ENCODE measurements around the gene PCDHGB3.
"Not testable (repeated sequence)": the region's sequence is repeated elsewhere in the genome, so short reads cannot be mapped to it uniquely, and the experiment has no call there.

Gene PCDHGB3

GRCh38 chr5:141342773-141343172 is 27.3 kb upstream of the PCDHGB3 start:
- ChIA-PET CTCF (interaction anchor here (1.3 kb wide), 1 partner anchor 13 kb away, joined by 3 read pairs; no protein-coding TSS in a partner anchor), POLR2A (interaction anchor here (2.1 kb wide), 1 partner anchor 22 kb away, joined by 7 read pairs; the partner anchor contains the start of gene TAF7)
- DNase-seq (ENCODE audit: extremely low spot score): no peak
- no peak for TF ChIP-seq SUZ12 (IDR thresholded peaks at IDR 0.05)
- no peak for TF ChIP-seq TARDBP (IDR thresholded peaks at IDR 0.05)
- TF ChIP-seq ZNF384 (IDR thresholded peaks at IDR 0.05): no peak
- TF ChIP-seq LEF1 (IDR thresholded peaks at IDR 0.05; ENCODE audit: borderline replicate concordance): no peak

DNA sequence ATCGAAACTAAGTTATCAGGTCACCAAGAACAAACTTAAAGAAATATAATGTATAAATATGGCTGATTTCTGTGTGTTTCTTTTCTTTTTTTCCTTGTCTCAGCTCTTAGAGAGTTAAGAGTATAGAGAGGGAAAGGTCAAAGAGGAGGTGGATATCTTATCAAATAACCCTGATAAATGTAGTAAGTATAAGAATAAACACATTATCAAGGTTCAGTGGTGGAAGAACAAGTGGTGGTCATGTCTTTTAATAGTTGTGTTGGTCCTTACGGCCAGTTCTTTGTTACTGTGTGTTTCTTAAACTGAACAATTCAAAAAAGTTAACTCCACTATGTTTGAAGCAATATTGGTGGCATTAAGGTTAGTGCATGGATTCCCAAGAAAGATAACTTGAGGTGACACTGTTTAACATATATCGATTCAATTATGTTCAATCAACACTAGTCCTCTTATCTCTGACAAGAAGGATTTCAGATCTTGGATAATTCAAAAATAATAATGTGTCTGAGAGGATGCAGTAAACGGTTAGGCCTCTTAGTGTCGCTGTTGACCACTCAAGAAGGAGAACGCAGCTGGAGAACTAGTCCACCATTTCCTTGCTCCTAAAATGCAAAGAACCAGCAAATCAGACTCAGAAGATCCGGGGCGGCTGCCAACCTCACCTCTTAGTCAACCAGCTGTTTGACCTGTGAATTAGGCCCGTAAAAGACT is 26.6 kb upstream of the PCDHGB3 start, which contains the start of gene PCDHGA3:
Gene PCDHGA3, plus strand, starts transcription at position 588 of the 711 bp plus-strand sequence. CDS start 205 bp downstream, outside the sequence.
- TF ChIP-seq BHLHE40 (IDR thresholded peaks at IDR 0.05; ENCODE audit: borderline replicate concordance) (no peak), SP1 (IDR thresholded peaks at IDR 0.05) (no peak), FOXK2 (IDR thresholded peaks at IDR 0.05) (no peak), CTBP1 (IDR thresholded peaks at IDR 0.05; ENCODE audit: borderline replicate concordance) (no peak), TARDBP (IDR thresholded peaks at IDR 0.05) (no peak)
- no peak for DNase-seq (ENCODE audit: extremely low spot score)
- ChIA-PET CTCF (interaction anchor here (0.8 to 1.3 kb wide), 2 partner anchors 8 to 12 kb away, joined by 3 read pairs; no protein-coding TSS in a partner anchor), POLR2A (interaction anchor here (0.9 to 2.1 kb wide), 2 partner anchors 23 kb away, joined by 3 to 7 read pairs; partner anchors contain the start of gene TAF7)

GRCh38 chr5:141343953-141344463 is 26.0 kb upstream of the PCDHGB3 start:
- no peak for TF ChIP-seq SP1 (IDR thresholded peaks at IDR 0.05)
- no peak for TF ChIP-seq FOXM1 (IDR thresholded peaks at IDR 0.05; ENCODE audit: borderline replicate concordance)
- TF ChIP-seq, protein P1, sequence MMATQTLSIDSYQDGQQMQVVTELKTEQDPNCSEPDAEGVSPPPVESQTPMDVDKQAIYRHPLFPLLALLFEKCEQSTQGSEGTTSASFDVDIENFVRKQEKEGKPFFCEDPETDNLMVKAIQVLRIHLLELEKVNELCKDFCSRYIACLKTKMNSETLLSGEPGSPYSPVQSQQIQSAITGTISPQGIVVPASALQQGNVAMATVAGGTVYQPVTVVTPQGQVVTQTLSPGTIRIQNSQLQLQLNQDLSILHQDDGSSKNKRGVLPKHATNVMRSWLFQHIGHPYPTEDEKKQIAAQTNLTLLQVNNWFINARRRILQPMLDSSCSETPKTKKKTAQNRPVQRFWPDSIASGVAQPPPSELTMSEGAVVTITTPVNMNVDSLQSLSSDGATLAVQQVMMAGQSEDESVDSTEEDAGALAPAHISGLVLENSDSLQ (IDR thresholded peaks at IDR 0.05): no peak
- no peak for TF ChIP-seq LEF1 (IDR thresholded peaks at IDR 0.05; ENCODE audit: borderline replicate concordance)
- no peak for TF ChIP-seq HDGF (IDR thresholded peaks at IDR 0.05; ENCODE audit: borderline replicate concordance)
- TF ChIP-seq L3MBTL2 (conservative IDR thresholded peaks at IDR 0.05): no peak
- TF ChIP-seq ARNT (IDR thresholded peaks at IDR 0.05): no peak
- no peak for TF ChIP-seq TARDBP (IDR thresholded peaks at IDR 0.05)
- no peak for TF ChIP-seq ZNF384 (IDR thresholded peaks at IDR 0.05)
- TF ChIP-seq FOXK2 (IDR thresholded peaks at IDR 0.05): no peak
- TF ChIP-seq NFRKB (IDR thresholded peaks at IDR 0.05): no peak
- TF ChIP-seq FOXA1 (IDR thresholded peaks at IDR 0.05): no peak
- TF ChIP-seq BHLHE40 (IDR thresholded peaks at IDR 0.05; ENCODE audit: borderline replicate concordance): no peak
- no peak for TF ChIP-seq CTBP1 (IDR thresholded peaks at IDR 0.05; ENCODE audit: borderline replicate concordance)
- ChIA-PET POLR2A (interaction anchor here (0.9 kb wide), 1 partner anchor 23 kb away, joined by 3 read pairs; the partner anchor contains the start of gene TAF7), CTCF (interaction anchor here (0.6 to 1.3 kb wide), 3 partner anchors 9 to 121 kb away, joined by 3 to 5 read pairs (median 3); partner anchors contain the start of gene PCDHB14)
- DNase-seq (ENCODE audit: extremely low spot score): no peak

- ChIA-PET CTCF (no interaction called here), POLR2A (no interaction called here)
- no peak for TF ChIP-seq SP1 (IDR thresholded peaks at IDR 0.05)
- TF ChIP-seq FOXM1 (IDR thresholded peaks at IDR 0.05; ENCODE audit: borderline replicate concordance): no peak
- TF ChIP-seq FOXK2 (IDR thresholded peaks at IDR 0.05): no peak
- DNase-seq (ENCODE audit: extremely low spot score): no peak
These were observed 24.7 kb upstream of the PCDHGB3 start for GRCh38 chr5:141345327-141345726.

- CTCF ChIA-PET; POLR2A ChIA-PET; DNase-seq (ENCODE audit: extremely low spot score): not testable (repeated sequence)
These were observed 24.0 kb upstream of the PCDHGB3 start for GRCh38 chr5:141346017-141346416.

GRCh38 chr5:141349917-141350619 is 20.0 kb upstream of the PCDHGB3 start, which contains the start of gene PCDHGB1:
TSS of gene PCDHGB1 (plus strand) at chr5:141350099. CDS start at chr5:141350261, 162 bp downstream.
- peak; percentile 51 for DNase-seq (ENCODE audit: extremely low spot score)

DNA sequence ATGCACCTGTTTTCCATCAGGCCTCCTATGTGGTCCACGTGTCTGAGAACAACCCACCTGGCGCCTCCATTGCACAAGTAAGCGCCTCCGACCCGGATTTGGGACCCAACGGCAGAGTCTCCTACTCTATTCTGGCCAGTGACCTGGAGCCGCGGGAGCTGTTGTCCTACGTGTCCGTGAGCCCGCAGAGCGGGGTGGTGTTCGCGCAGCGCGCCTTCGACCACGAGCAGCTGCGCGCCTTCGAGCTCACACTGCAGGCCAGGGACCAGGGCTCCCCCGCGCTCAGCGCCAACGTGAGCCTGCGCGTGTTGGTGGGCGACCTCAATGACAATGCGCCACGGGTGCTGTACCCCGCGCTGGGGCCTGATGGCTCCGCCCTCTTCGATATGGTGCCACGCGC is 18.5 kb upstream of the PCDHGB3 start:
- ChIA-PET POLR2A (no interaction called here), CTCF (no interaction called here)
- TF ChIP-seq SUZ12 (IDR thresholded peaks at IDR 0.05): no peak
- no peak for TF ChIP-seq HDGF (IDR thresholded peaks at IDR 0.05; ENCODE audit: borderline replicate concordance)
- no peak for TF ChIP-seq FOXK2 (IDR thresholded peaks at IDR 0.05)
- TF ChIP-seq TARDBP (IDR thresholded peaks at IDR 0.05): no peak
- no peak for TF ChIP-seq CTBP1 (IDR thresholded peaks at IDR 0.05; ENCODE audit: borderline replicate concordance)
- TF ChIP-seq ZNF384 (IDR thresholded peaks at IDR 0.05): no peak
- TF ChIP-seq FOXA1 (IDR thresholded peaks at IDR 0.05): no peak
- no peak for TF ChIP-seq ELF4 (IDR thresholded peaks at IDR 0.05)
- TF ChIP-seq, protein P1 (IDR thresholded peaks at IDR 0.05): no peak
- TF ChIP-seq SP1 (IDR thresholded peaks at IDR 0.05): no peak
- no peak for TF ChIP-seq NFRKB (IDR thresholded peaks at IDR 0.05)
- no peak for TF ChIP-seq ARNT (IDR thresholded peaks at IDR 0.05)
- no peak for DNase-seq (ENCODE audit: extremely low spot score)

More at GRCh38 chr5:141349917-141350619, 20.0 kb upstream of the PCDHGB3 start, which contains the start of gene PCDHGB1:
- ChIA-PET POLR2A (no interaction called here), CTCF (interaction anchor here (0.7 kb wide), 1 partner anchor 206 kb away, joined by 3 read pairs; no protein-coding TSS in a partner anchor)
- TF ChIP-seq BHLHE40 (IDR thresholded peaks at IDR 0.05; ENCODE audit: borderline replicate concordance) (no peak), NFRKB (IDR thresholded peaks at IDR 0.05) (no peak)
- TF ChIP-seq, protein P1 (IDR thresholded peaks at IDR 0.05): no peak

All from HEK293T (cell line).